Fibroblast of skin of left biceps (primary cell): Measurements from ENCODE around the gene FHDC1.
"Not testable (repeated sequence)": the region's sequence is repeated elsewhere in the genome, so short reads cannot be mapped to it uniquely, and the experiment has no call there.

Source experiments
- DNase-seq, 2 experiments: peaks; one replicate each; pipeline ENCODE4 v3.0.0-alpha.2; 2013; ENCODE audit warnings: low read depth in 2 of 2

The FHDC1 gene, protein sequence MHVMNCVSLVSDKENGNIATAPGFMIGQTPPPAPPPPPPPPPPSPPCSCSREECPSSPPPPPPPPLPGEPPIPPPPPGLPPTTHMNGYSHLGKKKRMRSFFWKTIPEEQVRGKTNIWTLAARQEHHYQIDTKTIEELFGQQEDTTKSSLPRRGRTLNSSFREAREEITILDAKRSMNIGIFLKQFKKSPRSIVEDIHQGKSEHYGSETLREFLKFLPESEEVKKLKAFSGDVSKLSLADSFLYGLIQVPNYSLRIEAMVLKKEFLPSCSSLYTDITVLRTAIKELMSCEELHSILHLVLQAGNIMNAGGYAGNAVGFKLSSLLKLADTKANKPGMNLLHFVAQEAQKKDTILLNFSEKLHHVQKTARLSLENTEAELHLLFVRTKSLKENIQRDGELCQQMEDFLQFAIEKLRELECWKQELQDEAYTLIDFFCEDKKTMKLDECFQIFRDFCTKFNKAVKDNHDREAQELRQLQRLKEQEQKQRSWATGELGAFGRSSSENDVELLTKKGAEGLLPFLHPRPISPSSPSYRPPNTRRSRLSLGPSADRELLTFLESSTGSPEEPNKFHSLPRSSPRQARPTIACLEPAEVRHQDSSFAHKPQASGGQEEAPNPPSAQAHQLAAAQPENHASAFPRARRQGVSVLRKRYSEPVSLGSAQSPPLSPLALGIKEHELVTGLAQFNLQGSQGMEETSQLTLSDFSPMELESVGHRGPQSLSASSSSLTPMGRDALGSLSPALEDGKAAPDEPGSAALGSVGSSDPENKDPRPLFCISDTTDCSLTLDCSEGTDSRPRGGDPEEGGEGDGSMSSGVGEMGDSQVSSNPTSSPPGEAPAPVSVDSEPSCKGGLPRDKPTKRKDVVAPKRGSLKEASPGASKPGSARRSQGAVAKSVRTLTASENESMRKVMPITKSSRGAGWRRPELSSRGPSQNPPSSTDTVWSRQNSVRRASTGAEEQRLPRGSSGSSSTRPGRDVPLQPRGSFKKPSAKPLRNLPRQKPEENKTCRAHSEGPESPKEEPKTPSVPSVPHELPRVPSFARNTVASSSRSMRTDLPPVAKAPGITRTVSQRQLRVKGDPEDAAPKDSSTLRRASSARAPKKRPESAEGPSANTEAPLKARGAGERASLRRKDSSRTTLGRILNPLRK

DNA sequence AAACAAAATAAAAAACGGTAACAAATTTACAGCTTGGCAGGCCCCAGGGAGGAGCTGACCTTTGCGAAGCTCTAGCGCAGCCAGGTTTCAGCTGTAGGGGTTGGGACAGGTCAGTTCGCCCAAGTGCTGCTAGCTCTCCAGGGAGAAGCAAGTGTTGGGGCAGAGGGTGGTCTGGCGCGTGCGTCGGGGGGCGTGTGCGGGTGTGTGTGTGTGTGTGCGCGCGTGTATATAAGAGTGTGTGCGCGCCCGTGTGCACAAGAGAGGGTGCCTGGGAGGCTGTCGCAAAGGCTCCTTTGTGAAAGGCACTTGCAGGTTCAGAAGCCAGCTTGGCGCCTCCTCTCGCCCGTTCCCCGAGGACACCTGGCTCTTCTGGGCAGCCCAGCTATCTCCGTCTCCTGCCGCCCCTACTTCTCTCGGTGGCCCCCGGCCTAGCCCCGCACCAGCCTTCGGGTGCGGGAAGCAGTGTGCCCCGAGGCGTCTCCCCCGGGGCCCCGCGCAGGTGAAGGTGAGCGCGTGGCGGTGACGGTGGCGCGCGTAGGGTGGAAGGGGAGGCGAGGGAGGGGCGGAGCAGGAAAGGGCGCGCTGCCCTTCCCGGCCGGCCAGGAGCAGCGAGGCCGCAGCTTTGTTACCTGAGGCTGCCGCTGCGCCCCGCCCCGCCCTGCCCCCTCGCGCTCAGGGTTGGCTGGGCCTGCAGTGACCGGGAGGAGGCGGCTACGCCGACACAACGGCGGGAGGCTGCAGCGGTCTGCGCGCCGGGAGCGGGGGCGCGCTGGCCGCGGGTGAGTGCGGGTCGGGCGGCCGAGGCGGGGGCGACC lies at the start of gene FHDC1:
Gene FHDC1, plus strand, starts transcription at position 693 of the 815 bp plus-strand sequence. CDS start 6,735 bp downstream, outside the sequence.
- no peak for DNase-seq

DNA sequence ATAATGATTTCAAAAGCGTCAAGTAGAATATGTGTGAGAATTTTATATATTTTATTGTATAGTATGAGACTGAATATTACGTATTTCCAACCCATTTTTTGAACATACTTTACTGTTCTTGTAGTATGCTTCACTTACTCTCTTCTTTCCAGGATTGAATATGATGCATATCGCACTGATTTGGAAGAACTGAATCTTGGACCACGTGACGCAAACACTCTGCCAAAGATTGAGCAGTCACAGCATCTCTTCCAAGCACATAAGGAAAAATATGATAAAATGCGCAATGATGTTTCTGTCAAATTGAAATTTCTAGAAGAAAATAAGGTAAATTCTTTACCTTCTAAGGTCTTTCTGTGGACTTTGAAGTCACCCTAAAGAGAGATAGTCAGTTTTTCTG lies 48.1 kb upstream of the FHDC1 start:
- no peak for DNase-seq

DNA sequence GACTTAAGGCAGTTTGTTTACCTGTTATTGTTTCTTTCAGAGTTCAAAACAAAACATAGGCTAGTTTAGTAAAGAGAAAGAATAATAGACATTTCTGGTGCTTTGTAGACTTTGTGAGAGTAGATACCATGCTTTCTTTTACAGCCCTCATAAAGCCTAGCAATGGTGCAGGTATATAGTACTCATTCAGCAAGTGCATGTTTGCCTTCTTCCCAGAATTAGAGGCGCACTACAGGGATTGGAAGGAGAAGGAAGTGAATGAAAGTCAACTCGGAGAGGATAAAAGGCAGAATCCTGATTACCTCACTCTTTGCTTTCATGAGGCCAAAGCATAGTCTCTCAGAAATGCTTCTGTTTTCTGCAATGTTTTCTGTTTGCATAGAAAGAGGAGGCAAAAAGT lies 43.1 kb upstream of the FHDC1 start:
- no peak for DNase-seq

DNA sequence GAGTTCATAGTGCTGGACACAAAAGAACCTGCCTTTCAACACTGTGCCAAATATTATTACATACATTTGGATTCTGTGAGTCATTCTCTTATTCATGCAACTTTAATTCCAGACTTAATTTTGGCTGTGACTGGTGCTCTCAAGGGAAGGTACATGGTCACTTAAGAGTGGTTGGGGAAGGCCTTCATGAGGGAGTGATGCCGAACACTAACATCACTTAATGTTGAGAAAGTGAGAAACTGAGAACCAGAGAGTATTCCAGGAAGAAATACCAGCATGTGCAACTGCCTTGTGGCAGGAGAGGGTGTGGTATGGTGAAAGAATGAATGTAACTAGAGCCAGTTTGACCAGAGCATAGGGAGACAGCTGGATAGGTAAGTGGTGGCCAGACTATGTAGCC lies 41.5 kb upstream of the FHDC1 start:
- peak; percentile 33 to 34 for DNase-seq

DNA sequence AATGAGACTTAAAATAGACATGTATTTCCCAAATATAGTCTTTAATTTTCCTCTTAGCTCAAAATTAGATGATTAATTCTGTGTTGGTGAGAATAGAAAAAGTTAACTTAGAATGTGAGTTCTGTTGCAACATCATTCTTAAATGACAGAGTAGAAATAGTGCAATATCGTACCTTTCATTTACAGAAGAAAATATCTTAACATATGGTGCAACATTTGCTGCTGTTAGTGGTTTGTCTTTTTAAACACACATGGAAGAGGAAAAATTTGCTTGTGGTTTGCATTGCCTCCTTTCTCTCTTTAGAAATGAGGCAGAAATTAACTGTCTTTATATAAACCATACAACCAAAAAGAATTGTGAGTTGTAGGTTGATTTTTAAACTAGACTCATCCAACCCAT lies 39.3 kb upstream of the FHDC1 start:
- DNase-seq = peak; percentile 40 to 42

DNA sequence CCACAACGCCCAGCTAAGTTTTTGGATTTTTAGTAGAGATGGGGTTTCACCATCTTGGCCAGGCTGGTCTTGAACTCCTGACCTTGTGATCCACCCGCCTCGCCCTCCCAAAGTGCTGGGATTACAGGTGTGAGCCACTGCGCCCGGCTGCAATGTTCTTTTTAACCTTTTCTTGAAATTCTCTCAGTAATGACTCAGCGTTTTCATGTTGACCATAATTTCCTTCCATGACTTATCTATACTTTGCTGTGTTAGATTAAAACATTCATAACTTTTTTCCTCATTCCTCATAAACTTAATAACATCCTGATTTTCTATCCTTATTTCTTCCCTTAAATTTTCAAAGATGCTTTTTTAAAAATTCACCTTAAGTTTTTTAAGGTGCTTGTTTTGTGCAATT lies 38.0 kb upstream of the FHDC1 start:
- DNase-seq = not testable (repeated sequence)

DNA sequence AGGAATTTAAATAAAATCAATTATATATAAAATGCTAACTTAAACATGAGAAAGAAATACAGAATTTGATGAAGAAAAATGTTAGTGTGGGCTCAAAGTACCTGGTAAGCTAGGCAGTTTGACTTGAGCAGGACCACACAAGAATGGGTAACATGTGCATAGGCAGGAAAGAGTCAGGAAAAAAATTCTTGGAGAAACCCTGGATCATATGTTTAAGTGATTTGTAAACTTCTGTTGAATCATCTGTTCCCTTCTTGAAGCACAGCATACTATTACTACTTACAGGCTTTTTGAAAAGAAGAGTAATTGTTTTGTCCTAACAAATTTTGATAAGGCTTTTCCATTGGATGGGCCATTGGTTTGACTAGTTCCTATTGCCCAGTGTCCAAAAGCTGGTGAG lies 37.5 kb upstream of the FHDC1 start:
- no peak for DNase-seq

DNA sequence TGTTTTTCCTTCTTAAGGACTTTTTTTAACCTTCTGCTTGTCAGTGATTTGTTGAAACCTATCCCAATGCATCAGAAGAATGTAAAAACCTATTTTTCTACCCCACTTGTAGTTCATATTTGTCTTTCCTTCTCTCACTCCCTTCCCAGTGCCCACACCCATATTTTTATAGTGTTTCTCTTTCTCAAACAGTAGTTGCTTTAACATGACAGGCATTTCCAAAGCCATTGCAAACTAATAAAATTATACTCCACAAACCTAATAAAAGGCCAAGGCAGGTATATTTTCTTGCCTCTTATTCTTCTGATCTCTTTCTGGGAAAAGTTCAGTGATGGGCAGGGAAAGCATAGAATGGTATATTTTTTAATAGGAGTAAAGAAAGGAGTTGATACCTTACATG lies 35.7 kb upstream of the FHDC1 start:
- no peak for DNase-seq

DNA sequence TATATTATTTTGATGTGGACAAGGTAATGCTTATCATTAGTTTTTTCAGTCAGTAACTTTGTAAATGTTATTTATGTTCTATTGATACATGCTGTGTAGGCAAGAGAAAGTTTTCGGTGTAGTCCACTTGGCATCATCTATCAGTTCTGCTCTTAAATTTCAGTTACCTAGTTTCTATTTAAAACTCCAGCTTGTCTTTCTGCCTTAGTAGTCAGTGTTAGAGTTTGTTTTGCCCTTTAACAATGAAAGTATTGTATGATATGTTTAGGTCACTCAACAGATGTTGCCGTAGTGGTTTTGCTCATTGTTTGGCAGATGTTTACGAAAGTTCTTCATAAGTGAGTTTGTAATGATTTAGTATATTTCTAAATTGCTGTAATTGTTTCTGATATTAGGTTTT lies 34.9 kb upstream of the FHDC1 start:
- no peak for DNase-seq

DNA sequence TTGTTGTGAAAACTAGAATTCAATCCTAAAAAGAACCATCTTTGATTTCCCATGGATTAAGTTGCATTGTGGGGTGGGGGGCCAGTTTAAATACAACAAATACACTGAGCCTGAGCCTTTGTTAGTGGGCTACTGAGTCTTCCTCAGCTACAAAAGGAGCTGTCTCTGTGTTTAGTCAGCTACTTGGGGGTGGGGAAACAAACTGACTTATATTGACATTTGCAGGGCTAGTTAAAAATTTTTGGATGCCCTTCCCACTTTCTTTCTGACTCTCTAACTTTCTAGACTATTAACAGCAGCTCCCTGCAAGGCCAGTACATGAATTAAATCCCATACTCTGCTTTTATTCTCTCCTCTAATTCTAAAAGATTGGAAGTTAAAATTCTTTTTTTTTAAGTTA lies 32.5 kb upstream of the FHDC1 start:
- no peak for DNase-seq

DNA sequence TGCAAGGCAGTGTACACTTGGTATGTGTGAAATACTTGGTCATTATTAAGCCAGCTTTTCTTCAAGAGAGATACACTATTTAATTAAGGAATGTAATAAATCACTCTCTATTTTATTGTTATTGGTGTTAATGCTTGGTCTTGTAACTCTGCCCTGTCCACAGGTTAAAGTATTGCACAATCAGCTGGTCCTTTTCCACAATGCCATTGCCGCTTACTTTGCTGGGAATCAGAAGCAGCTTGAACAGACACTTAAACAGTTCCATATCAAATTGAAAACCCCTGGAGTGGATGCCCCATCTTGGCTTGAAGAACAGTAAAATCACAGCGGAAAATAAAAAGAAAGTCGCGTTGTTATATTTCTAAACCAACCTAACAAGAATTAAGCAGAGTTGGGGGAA lies 26.2 kb upstream of the FHDC1 start:
- no peak for DNase-seq

DNA sequence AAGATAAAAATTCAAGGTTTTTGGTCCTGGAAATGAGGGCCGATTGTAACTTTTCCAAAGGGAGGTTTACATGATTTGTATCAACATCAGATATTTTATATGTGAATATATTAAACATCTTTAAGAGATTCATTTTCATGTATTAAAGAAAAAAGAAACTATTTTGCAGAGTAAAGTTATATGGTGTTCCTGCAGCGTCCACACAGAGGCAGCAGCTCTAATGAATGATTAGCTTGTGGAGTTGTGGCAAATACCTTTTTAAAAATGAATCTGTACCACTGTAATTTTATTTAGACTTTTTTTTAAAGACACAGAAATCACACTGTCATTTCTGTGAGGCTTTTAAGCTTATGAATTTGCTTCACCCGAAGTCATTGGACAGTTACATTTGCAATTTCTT lies 25.6 kb upstream of the FHDC1 start:
- no peak for DNase-seq

DNA sequence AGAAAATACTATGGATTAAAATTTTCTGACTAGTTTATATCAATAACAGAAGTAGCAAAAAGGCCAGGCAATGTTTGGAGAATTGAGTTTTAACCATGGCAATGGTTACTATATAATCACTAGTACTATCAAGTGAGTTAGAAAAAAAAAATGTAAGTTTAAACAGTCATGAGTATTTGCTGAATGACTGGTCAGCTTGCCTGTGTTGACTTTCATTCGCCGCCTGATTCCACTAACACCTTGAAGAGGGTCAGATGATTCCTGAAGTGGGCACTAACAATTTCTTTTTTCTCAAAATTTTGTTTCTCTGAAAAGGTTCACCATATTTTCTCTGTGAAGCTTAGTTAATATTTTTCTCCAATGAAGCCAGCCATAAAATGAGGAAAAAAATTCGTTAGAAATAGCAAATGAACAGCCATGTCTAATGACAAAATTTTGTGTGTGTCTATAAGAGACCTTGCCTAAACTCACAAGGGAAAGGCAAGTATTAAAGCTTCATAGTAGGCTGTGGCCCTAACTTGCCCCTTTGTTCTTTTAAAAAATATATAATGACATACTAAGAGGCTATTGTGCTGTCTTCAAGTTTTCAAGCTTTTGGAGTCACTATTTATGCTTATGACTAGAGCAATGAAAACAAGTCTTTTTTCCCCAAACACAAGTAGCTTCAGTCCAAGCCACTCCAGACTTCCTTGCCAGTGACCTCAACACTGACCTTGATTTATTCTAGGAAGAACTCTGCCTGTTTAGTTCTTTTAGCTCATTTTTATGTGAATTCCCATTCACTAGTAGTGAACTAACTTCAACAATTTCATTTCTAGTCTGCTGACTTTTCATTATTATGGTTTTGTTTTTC lies 18.4 kb upstream of the FHDC1 start:
- no peak for DNase-seq

DNA sequence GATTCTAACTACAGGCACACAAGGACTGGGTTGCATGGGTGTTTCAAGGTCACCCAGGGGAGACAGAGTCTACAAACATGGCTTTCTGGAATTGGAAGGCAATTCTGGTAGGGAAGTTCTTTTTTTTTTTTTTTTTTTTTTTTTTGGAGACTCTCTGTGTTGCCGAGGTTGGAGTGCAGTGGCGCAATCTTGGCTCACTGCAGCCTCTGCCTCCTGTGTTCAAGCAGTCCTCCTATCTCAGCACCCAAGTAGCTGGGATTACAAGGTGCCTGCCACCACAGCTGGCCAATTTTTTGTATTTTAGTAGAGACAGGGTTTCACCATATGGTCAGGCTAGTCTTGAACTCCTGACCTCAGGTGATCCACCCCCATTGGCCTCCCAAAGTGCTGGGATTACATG lies 16.3 kb upstream of the FHDC1 start:
- DNase-seq = no peak

DNA sequence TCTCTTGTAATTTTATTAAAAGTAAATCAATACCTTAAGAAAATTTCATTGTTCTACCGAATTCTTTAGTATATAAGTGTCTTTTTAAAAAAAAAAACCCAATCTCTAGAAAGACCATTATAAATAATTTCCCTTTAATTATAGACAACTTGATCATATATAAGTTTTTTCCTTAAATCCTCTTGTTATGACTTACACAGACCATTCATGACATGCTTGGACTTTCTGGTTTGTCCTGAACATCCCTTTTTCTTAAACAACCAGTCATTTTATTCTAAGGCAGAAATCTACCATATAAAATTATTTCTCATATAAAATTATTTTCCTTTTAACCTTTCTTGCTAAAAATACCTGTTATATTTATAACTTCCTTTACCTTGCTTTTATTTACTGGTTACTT lies 15.4 kb upstream of the FHDC1 start:
- DNase-seq = no peak

DNA sequence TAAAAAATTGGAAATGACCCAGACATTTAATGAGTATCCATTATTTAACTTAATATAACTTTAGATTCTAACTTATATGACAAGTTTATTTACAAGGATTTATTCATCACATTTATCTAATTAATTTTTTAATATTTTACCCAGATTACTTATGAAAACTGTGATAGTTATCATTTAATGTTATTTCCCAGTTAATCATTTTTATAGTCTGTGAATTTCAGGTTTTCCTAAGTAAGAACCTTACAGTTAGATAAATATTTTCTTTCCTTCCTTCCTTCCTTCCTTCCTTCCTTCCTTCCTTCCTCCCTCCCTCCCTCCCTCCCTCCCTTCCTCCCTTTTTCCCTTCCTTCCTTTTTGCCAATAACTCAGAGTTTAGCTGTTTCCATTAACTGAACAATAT lies 14.8 kb upstream of the FHDC1 start:
- DNase-seq = no peak

DNA sequence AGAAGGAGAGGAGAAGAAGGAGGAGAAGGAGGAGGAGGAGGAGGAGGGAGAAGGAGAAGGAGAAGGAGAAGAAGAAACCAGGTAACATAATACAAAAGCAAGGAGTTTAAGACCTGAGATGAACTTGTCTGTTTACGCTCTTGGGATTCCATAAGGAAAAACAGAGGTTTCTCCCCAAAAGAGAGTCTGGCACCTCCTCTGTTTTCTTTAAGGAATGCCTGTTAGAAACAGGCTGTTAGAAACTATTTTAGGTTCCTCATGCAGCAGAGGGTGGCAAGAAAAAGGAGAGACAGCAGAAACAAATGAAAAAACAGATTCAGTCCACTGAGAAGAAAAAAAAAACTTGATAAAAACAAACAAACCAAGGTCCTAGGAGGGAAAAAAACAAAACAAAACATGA lies 10.3 kb upstream of the FHDC1 start:
- no peak for DNase-seq

DNA sequence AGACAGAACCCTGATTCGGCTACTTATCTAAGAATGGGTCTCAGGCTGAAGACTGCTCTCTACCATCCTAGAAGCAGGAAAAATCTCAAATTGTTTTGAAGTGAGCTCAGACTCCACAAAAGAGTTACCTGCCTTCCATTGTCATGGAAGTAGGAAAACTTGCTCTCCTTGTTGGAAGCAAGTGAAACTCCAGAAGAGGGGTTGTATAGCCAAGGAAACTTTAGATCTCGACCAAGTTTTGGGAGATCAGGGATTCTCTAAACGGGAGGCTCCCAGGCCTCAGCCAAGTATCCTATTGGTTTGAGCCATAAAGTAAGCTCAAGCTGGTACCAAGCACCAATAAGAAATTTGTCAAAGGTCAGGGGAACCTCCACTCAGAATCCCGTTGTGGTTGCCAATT lies 9.2 kb upstream of the FHDC1 start:
- DNase-seq = no peak

DNA sequence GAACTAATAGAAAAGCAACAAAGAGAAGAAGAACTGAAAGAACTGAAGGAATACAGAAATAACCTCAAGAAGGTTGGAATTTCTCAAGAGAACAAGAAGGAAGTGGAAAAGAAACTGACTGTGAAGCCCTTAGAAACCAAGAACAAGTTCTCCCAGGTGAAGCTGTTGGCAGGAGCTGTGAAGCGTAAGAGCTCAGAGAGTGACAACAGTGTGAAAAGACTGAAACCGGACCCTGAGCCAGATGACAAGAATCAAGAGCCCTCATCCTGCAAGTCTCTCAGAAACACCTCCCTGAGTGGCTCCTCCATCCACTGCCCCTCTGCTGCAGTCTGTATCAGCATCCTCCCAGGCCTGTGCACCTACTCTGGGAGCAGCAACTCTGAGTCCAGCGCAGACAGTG lies 8.4 kb upstream of the FHDC1 start:
- no peak for DNase-seq

DNA sequence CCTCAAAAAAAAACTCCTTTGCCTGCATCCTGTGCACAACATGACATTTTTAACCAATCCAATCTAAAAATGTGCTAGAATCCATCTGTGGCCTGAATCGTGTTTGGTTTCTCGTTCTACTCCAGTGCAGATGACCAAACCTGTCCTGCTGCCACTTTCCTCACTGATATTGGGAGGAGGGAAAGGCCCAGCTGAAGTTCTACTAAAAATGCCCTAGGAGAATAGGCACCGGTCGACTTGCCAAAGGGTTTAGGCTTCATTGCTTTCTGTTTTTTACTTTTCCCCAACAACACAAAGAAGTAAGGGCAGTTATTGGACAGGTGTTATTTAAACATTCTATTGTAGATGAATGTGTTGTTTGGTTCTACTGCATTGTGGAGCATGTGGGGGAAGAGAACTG lies 7.8 kb upstream of the FHDC1 start:
- DNase-seq = no peak

DNA sequence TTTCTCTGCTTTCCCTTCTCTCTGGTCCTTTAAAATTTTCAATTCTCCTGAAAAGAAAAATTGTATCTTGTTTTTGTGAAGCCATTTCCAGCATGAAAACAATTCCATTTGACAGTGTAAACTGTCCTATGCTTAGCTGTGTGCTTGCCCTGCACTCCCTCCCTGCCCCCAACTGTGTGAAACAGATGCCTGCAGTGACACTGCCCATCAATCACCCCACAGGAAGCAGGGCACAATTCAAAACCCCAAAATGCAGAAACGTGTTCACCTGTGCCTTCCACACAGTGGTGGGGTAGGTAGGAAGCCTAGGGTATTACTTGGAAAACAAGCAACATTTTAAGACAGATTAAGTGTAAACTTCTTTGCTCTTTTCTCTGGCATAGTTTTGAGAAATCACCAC lies 6.2 kb upstream of the FHDC1 start:
- DNase-seq = no peak
